Brain microvascular endothelial cell (primary cell): ENCODE measurements around the gene ADAMTS17.

Experiments
- DNase-seq: peaks from one replicate; pipeline ENCODE4 v3.0.0-alpha.2; 2020
- H3K27ac ChIP-seq: fragments of 250-450 bp; sonication (Bioruptor Pico); 2 replicates; pipeline ENCODE4 v1.5.1; 2020; ENCODE audit warnings: mild to moderate bottlenecking, moderate library complexity
- H3K27me3 ChIP-seq: fragments of 250-450 bp; sonication (Bioruptor Pico); replicated peaks from 2 replicates; pipeline ENCODE4 v1.5.1; 2020; ENCODE audit warnings: mild to moderate bottlenecking
- H3K36me3 ChIP-seq: fragments of 250-450 bp; sonication (Bioruptor Pico); replicated peaks from 2 replicates; pipeline ENCODE4 v1.5.1; 2020; ENCODE audit warnings: mild to moderate bottlenecking
- H3K4me3 ChIP-seq: 2 replicates; pipeline ENCODE4 v1.5.1; 2011; ENCODE audit warnings: low read depth, mild to moderate bottlenecking, control low read depth, low read length, moderate library complexity
- CTCF ChIP-seq: IDR thresholded peaks from 2 replicates; pipeline ENCODE4 v1.5.1; 2011; ENCODE audit warnings: low read depth, mild to moderate bottlenecking, moderate library complexity, low read length, control low read depth, inconsistent platforms; ENCODE audit errors: missing control alignments
- in situ Hi-C: cut with HindIII; loops from 2 replicates; pipeline ENCODE4 v1.10.0; 2017; ENCODE audit warnings: low sequenced_read_pairs, low pct_ligation_motif_present

ADAMTS17 gene

DNA sequence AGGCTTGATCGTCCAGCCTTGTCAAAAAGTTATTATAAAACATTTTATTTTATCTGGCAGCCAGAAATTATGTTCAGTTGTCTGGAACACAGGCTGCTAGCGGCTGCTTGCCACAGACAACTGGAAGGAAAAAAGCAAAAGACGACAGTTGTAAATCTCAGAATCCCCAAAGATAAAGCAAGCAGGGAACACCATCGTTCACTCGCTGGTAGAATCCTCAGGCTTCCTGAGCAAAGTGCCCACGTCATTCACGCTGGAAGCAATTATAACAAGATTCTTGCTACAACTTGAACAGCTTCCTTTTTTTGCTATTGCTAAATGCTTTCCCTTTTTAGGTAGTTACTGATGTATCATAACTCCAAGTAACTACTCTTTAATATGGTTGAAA, 33.6 kb downstream of the ADAMTS17 start:
- Histone ChIP-seq H3K4me3 (no peak overlapping the region), H3K27ac (no peak overlapping the region), H3K36me3 (no peaks in the 10 kb centered on the region), H3K27me3 (no peaks in the 10 kb centered on the region)
- no peak for TF ChIP-seq CTCF
- DNase-seq, result no peak
- in situ Hi-C loops, result no loop called here

GRCh38 chr15:100307241-100308212, 34.2 kb downstream of the ADAMTS17 start:
- Histone ChIP-seq H3K36me3 (no peaks in the 10 kb centered on the region), H3K27me3 (no peaks in the 10 kb centered on the region), H3K4me3 (no peak overlapping the region), H3K27ac (no peak overlapping the region)
- TF ChIP-seq CTCF, result no peak
- DNase-seq, result no peak
- in situ Hi-C loops, result no loop called here

GRCh38 chr15:100306098-100306497, 35.7 kb downstream of the ADAMTS17 start:
- no peak for TF ChIP-seq CTCF
- no peak overlapping the region for H3K4me3 ChIP-seq
- no peak overlapping the region for H3K27ac ChIP-seq
- H3K27me3 ChIP-seq, result no peaks in the 10 kb centered on the region
- in situ Hi-C loops, result no loop called here
- no peaks in the 10 kb centered on the region for H3K36me3 ChIP-seq
- DNase-seq, result no peak

- in situ Hi-C loops, result no loop called here
- no peak for TF ChIP-seq CTCF
These were observed 39.8 kb downstream of the ADAMTS17 start for GRCh38 chr15:100301910-100302431.

GRCh38 chr15:100298257-100298656, 43.5 kb downstream of the ADAMTS17 start:
- Histone ChIP-seq H3K4me3 (no peak overlapping the region), H3K36me3 (no peaks in the 10 kb centered on the region), H3K27me3 (no peaks in the 10 kb centered on the region), H3K27ac (no peak overlapping the region)
- no peak for TF ChIP-seq CTCF
- in situ Hi-C loops, result no loop called here
- DNase-seq, result no peak

More at GRCh38 chr15:100301910-100302431, 39.8 kb downstream of the ADAMTS17 start:
- Histone ChIP-seq H3K36me3 (no peaks in the 10 kb centered on the region), H3K27ac (no peak overlapping the region), H3K4me3 (no peak overlapping the region), H3K27me3 (no peaks in the 10 kb centered on the region)
- no peak for DNase-seq
